Mesothelial cell of epicardium (in vitro differentiated cells): ENCODE results near the gene MICAL2. TPM values are rescaled to one million over a fixed set of nuclear protein-coding genes. Genes with fewer than 3 reads are reported as not detected.

Experiments
- DNase-seq, 2 experiments: peaks; one replicate each; pipeline ENCODE4 v3.0.0; 2021; ENCODE audit warnings: low spot score in 2 of 2; ENCODE audit not compliant: unreplicated experiment in 2 of 2
- H3K27ac Mint-ChIP-seq: 2 replicates; pipeline ENCODE4 v1.8.0; 2021; ENCODE audit warnings: mixed read lengths
- H3K27me3 Mint-ChIP-seq: 2 replicates; pipeline ENCODE4 v1.8.0; 2021; ENCODE audit warnings: low read depth, mixed read lengths
- H3K36me3 Mint-ChIP-seq: 2 replicates; pipeline ENCODE4 v1.8.0; 2021; ENCODE audit warnings: mixed read lengths
- H3K4me1 Mint-ChIP-seq: 2 replicates; pipeline ENCODE4 v1.8.0; 2021; ENCODE audit warnings: mixed read lengths
- H3K4me3 Mint-ChIP-seq: 2 replicates; pipeline ENCODE4 v1.8.0; 2021; ENCODE audit warnings: mild to moderate bottlenecking, moderate library complexity, mixed read lengths
- H3K9me3 Mint-ChIP-seq: 2 replicates; pipeline ENCODE4 v1.8.0; 2021; ENCODE audit warnings: mixed read lengths
- CTCF ChIP-seq: fragments of 200-600 bp; sonication (generic); IDR thresholded peaks from one replicate; pipeline ENCODE4 v1.5.0; 2021; ENCODE audit warnings: antibody characterized with exemption; ENCODE audit not compliant: unreplicated experiment
- total RNA-seq: library from RNA; stranded (reverse); gene quantifications from 3 replicates; pipeline ENCODE4 v1.2.1, GENCODE V29; 2021

The MICAL2 gene
- total RNA-seq, 1 donor from 2014 or later, result 15.0 TPM

DNA sequence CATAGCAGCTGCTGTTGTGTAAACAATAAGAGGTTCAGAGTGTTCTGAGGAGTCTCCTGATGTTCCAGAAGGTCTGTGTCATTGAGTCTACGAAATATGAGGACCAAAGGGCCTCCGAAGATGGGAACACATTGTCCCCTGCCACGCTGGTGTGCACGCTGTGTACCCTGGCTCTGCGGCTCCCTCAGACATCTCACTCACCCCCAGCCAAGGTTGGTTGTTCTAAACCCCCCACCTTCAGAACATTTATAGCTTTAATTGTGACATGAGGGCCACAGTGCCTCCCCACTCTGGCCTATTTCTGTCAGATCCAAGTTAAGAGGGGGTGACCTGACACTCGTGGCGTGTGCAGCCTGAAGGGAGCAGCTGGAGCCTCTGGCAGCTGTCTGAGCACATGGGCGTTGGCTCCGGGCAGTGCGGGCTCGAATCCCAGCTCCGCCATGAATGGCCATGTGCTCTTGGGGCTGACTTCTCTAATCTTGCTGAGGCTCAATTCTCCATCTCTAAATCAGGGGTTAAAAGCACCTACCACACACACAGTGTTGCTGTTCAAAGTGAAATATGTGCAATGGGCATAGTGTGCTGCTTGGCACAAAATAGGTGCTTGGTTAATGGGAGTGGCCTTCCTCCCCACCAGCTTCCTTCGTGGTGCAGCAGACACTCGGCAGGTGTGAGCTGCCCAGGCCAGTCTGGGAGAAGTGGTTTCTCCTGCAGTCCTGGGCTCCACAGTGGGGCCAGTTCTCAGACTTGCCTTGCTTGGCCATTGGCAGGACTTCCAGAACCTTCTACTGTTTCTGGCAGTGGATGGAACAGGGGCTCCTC is 39.7 kb upstream of the MICAL2 start:
- Mint-ChIP-seq H3K4me3 (no peak overlapping the region), H3K9me3 (no peaks in the 10 kb centered on the region), H3K27me3 (peaks cover 42% of the 10 kb centered on the region), H3K4me1 (peaks cover 18% of the 10 kb centered on the region), H3K36me3 (no peaks in the 10 kb centered on the region), H3K27ac (no peak overlapping the region)
- DNase-seq, result no peak
- TF ChIP-seq CTCF, result no peak

- no peak for DNase-seq
- no peaks in the 10 kb centered on the region for H3K36me3 Mint-ChIP-seq
- peaks cover 42% of the 10 kb centered on the region for H3K27me3 Mint-ChIP-seq
- H3K4me1 Mint-ChIP-seq, result peaks cover 15% of the 10 kb centered on the region
- no peak overlapping the region for H3K4me3 Mint-ChIP-seq
- no peaks in the 10 kb centered on the region for H3K9me3 Mint-ChIP-seq
- TF ChIP-seq CTCF, result no peak
- H3K27ac Mint-ChIP-seq, result no peak overlapping the region
These were observed 38.8 kb upstream of the MICAL2 start for GRCh38 chr11:12071574-12071973.

DNA sequence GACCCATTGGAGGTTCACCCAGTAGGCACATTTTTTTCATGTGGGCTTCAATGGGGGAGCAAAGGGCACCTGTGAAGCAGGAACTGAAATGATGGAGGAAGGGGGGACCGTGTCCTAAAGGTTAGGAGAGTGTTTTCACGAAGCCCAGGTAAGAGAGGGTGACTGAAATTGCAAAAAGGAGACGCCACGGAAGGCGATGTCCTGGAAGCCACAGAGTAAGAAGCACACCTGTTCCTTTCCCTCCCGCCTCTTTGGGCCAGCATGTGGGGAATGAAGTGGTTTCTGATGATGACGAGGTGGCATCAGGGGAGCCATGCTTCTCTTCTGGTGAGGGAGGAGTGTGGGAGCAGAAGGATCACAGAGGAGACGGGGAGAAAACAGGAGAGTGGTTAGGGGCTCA is 37.0 kb upstream of the MICAL2 start:
- Mint-ChIP-seq H3K27me3 (peaks cover 41% of the 10 kb centered on the region), H3K4me3 (no peak overlapping the region), H3K36me3 (no peaks in the 10 kb centered on the region), H3K4me1 (no peaks in the 10 kb centered on the region), H3K27ac (no peak overlapping the region), H3K9me3 (no peaks in the 10 kb centered on the region)
- DNase-seq, result no peak
- no peak for TF ChIP-seq CTCF

GRCh38 chr11:12073886-12074285 is 36.5 kb upstream of the MICAL2 start:
- H3K27me3 Mint-ChIP-seq, result peaks cover 39% of the 10 kb centered on the region
- H3K27ac Mint-ChIP-seq, result no peak overlapping the region
- H3K36me3 Mint-ChIP-seq, result no peaks in the 10 kb centered on the region
- no peak for TF ChIP-seq CTCF
- H3K4me3 Mint-ChIP-seq, result no peak overlapping the region
- H3K9me3 Mint-ChIP-seq, result no peaks in the 10 kb centered on the region
- DNase-seq, result no peak
- no peaks in the 10 kb centered on the region for H3K4me1 Mint-ChIP-seq

GRCh38 chr11:12074529-12075195 is 35.7 kb upstream of the MICAL2 start:
- Mint-ChIP-seq H3K36me3 (no peaks in the 10 kb centered on the region), H3K27ac (no peak overlapping the region), H3K27me3 (peaks cover 33% of the 10 kb centered on the region)

More at GRCh38 chr11:12074529-12075195, 35.7 kb upstream of the MICAL2 start:
- Mint-ChIP-seq H3K4me1 (no peaks in the 10 kb centered on the region), H3K9me3 (no peaks in the 10 kb centered on the region), H3K4me3 (no peak overlapping the region)
- no peak for DNase-seq
- no peak for TF ChIP-seq CTCF
